CD4-positive, alpha-beta T cell treated with Interleukin-12 subunit alpha and Interleukin-12 subunit beta, for 1 hour (primary cell): ENCODE measurements around the gene ZNF443.
"Not testable (repeated sequence)": the region's sequence is repeated elsewhere in the genome, so short reads cannot be mapped to it uniquely, and the experiment has no call there.

ENCODE experiments used
- DNase-seq: peaks from one replicate; pipeline ENCODE4 v3.0.0-alpha.2; 2020

ZNF443 gene

DNA sequence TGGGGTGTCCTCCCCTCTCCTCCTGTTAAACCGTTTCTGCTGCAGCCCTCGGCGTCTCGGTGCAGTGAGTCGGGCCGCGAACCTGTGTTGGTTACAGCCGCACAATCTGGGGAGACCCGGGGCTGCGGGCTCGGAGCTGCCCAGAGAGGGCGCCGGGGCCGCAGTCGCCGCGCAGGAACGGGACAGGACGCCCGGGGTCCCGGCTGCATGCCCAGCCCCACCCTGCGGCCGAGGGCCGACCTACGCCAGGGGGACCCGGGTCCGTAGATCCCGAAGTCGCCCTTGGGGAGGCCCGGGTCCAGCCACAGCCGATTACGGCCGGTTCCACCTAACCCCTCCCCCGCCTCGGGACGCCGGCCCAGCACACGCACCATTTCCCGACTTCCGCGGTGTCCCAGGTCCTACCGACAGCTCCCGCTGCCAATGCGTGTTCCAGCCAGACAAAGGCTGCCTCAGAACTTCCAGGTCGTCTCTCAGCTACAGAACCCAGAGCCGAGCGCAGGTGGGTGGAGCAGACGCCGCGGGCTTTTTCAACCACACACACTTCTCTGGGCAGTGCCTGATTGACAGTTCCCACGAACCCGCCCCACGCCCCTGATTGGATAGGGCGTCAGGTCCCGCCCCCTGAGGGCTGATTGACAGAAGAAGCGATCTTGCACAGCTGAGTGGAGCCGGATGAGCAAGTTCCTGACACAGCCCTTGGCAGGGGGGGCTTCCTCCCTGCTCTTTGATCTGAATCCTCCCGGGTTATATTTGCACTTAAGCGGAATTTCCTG, at the start of gene ZNF443:
Gene ZNF443, minus strand, starts transcription at position 481 of the 776 bp plus-strand sequence. Its CDS starts 107 bp downstream, at position 374.
- peak; percentile 98 for DNase-seq

DNA sequence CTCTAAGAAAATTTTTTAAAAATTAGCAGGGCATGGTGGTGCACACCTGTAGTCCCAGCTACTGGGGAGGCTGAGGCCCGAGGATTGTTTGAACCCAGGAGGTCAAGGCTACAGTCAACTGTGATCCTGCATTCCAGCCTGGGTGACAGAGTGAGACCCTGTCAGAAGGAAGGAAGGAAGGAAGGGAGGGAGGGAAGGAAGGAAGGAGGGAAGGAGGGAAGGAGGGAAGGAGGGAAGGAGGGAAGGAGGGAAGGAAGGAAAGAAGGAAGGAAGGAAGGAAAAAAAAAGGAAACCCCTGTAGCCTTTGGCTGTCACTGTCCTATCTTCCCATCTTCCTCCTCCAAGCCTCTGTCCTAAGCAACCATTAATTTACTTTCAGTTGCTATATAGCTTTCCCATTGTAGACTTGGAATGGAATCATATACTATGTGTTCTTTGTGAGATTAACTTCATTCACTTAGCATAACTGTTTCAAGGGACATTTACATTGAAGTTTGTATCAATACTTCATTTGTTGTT, 45.5 kb upstream of the ZNF443 start:
- DNase-seq: not testable (repeated sequence)

DNA sequence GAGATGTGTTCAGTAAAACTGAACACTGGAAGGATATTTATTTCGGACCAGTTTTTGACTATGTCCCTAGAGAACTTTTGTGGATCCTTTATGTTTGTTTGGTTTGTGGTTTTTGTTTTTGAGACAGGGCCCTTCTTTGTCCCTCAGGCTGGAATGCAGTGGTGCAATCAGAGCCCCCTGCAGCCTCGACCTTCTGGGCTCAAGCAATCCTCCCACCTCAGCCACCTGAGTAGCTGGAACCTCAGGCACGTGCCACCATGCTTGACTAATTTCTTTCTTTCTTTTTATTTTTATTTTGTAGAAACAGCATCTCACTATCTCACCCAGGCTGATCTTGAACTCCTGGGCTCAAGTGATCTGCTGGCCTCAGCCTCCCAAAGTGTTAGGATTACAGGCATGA, 44.8 kb upstream of the ZNF443 start:
- DNase-seq: no peak

DNA sequence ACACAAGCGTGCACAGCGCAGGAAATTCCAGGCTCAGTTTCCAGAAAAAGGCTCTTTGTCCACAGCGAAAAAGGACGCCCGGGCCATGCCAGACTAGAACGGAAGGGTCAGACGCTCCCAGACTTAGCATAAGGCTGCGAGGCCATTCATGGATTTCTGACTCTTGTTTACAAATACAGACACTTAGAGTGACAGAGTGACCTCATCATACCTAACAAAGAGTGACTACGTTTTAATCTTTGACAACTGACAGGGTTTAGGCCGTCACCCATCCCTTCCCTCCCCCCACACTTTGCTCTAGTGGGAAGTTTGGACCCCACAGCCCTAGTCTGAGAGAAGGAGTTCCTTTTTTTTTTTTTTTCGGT, 44.2 kb upstream of the ZNF443 start:
- no peak for DNase-seq

DNA sequence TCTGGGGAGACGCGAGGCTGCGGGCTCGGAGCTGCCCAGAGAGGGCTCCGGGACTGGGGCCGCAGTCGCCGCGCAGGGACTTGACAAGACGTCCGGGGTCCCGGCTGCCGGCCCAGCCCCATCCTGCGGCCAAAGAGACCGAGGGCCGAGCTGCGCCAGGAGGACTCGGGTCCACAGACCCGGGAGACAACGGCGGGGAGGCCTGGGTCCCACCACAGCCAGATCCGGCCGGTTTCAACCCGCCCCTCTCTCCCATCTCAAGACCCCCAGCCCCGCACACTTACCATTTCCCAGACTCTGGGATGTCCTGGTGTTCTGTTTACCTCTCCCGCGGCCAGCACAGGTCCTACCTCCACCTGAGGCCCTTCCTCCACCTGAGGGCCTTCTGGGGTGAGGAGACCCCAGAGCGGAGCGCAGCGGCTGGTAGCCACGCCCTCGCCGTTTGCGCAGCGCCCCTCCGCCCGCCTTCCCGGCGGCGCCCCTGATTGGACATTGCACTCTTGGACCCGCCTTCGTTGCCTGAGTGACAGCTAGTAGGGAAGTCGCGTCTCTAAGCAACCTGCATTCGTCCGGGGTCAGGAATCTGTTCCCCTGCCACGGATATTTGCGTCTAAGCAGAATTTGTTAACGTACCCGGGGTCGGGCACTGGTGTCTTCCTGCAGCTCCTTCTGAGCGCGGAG, 43.7 kb upstream of the ZNF443 start, which contains the start of gene ZNF709:
Gene ZNF709, minus strand, starts transcription at position 446 of the 681 bp plus-strand sequence. Its CDS starts 159 bp downstream, at position 287.
- DNase-seq: peak; percentile 92

DNA sequence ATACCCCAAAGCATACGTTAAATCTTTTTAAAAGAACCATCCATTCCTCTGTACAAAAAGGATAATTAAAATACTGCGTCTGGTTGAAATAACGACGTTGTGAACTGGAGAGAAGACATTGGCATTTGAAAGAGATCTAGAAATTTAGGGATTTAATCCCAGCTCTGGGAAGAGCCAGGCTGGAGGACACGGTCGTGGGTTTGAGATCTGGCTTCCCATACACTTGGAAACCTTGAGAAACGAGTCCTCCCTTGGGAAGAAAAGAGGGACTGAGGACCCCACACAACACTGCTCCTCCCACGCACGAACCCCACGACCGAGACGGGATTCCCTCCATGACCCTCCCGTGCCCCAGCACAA, 43.2 kb upstream of the ZNF443 start:
- no peak for DNase-seq

DNA sequence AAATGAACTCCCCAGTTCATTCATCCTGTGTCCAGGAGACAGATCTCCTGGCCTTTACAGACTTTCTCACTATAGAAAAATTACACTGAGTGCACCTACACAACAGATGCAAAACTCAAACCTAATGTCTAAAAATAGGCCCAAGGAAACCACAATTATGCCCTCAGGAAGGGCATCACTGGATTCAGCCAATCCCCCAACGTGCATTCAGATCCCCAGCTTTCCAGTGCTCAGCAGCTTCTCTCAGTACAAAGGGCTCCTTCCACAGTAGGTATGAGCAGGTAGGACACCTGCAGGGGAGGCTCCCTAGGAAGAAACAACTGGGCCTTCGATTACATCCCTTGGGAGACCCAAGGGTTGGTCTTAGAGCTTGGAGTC, 41.7 kb upstream of the ZNF443 start:
- DNase-seq: no peak

DNA sequence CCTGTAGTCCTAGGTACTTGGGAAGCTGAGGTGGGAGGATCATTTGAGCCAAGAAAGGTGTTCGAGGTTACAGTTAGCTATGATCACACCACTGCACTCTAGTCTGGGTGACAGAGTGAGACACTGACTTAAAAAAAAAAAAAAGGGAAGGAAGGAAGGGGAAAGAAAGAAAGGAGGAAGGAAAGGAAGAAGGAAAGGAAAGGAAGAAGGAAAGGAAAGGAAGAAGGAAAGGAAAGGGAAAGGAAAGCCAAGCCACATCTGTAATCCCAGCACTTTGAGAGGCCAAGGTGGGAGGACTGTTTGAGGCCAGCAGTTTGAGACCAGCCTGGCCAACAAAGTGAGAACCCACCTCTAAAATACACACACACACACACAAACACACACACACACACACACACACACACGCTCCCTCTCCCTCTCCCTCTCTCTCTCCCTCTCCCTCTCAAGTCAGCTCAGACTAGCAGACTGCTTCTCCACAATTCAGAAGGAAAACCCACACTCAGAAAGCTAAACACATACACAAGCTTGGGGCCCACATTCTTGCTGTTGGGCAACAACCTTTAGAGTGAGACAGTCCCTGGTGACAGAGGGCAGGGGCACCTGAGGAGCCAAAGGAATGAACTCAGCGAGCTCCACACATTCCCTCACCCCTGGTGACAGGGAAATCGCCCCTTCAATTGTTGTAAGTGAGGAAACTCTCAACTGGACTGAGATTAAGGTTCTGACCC, 41.1 kb upstream of the ZNF443 start:
- DNase-seq: no peak

DNA sequence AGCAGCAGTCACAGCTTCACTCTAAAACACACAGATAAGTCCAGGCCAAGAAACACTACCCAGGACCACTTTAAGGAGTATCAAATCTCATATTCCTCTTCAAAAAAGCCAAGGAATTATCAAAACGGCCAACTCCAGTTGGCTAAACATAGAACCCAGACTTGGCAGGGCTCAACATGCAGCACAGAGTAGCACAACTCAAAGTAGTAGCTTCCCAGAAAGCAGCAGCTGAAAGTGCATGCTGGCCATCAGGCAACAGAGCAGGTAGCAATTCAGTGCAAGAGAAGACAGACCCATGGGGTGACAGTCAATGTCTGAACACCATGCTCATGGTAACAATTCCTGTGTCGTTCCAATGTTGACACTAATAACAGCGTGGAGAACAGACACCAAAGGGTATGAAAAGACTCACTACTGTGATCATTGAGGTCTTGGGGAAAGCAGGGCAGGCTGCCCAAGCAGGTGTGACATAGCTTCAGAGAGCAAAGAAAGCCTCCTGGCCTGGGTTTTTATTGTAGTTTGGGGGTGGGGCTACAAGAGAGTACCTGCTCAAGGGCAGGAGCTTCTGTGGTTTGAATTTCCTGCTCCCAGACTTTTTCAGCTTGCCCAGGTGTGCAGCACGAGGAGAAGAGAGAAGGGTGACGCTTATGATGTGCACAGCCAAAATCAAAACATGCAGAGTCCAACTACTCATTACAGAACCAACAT, 37.6 kb upstream of the ZNF443 start:
- DNase-seq: no peak

DNA sequence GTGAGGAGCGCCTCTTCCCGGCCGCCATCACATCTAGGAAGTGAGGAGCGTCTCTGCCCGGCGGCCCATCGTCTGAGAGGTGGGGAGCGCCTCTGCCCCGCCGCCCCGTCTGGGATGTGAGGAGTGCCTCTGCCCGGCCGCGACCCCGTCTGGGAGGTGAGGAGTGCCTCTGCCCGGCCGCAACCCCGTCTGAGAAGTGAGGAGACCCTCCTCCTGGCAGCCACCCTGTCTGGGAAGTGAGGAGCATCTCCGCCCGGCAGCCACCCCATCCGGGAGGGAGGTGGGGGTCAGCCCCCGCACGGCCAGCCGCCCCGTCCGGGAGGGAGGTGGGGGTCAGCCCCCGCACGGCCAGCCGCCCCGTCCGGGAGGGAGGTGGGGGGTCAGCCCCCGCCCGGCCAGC, 26.8 kb upstream of the ZNF443 start:
- DNase-seq: not testable (repeated sequence)

DNA sequence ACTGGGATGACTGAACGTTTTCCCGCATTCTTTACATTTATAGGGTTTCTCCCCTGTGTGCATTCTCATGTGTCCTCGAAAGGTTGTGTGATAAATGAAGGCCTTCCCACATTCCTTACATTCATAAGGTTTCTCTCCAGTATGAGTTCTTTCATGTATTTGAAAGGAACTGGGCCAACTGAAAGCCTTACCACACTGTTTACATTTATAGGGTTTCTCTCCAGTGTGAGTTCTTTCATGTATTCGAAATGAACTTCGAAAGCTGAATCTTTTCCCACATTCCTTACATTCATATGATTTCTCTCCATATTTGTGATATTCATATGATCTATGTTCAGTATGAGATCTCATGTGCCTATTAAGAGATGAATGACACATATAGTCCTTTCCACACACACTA, 24.4 kb upstream of the ZNF443 start:
- DNase-seq: no peak

DNA sequence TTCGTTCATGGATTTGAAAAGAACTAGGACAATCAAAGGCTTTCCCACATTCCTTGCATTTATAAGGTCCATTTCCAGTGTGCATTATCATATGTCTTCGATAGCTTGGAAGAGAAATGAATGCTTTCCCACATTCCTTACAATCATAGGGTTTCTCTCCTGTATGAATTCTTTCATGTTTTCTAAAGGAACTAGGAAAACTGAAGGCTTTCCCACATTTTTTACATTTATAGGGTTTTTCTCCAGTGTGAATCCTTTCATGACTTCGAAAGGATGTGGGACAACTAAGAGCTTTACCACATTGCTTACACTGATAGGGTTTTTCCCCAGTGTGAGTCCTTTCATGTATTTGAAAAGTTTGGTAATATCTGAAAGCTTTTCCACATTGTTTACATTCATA, 23.9 kb upstream of the ZNF443 start:
- DNase-seq: no peak

DNA sequence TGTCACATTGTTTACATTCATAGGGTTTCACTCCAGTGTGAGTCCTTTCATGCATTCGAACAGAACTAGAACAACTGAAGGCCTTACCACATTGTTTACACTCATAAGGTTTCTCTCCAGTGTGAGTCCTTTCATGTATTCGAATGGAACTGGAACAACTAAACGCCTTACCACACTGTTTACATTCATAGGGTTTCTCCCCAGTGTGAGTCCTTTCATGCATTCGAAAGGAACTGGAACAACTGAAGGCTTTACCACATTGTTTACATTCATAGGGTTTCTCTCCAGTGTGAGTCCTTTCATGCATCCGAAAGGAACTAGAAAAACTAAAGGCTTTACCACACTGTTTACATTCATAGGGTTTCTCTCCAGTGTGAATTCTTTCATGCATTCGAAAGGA, 23.3 kb upstream of the ZNF443 start:
- not testable (repeated sequence) for DNase-seq

DNA sequence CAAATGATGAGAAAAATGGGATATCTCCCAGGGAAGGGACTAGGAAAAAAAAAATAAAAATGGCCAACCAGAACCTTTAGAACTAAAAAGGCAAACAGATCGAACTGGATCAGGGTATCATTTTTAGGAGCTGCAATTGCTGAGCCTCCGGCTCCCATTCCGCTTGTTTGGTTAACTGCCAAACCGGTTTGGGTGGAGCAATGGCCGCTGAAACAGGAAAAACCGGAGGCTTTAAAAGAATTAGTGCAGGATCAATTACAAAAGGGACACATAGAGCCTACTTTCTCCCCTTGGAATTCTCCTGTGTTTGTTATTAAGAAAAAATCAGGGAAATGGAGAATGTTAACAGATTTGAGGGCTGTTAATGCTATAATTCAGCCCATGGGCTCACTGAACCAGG, 12.7 kb upstream of the ZNF443 start:
- no peak for DNase-seq

DNA sequence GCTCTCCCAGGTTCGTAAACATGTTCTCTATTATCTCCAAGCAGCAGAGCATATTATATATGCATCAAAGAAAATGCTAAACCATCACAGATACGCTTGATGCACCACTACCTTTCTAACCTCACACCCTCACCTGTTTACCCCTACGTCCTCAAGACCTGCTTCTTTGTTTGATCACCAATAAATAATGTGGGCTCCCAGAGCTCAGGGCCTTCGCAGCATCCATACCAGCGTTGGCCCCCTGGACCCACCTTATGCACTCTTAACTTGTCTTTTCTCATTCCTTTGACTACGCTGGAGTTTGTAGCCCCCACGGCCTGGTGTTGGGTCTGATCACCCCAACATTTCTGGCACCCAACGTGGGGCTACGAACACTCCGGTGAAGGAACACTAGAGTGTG, 10.0 kb upstream of the ZNF443 start:
- DNase-seq: no peak

DNA sequence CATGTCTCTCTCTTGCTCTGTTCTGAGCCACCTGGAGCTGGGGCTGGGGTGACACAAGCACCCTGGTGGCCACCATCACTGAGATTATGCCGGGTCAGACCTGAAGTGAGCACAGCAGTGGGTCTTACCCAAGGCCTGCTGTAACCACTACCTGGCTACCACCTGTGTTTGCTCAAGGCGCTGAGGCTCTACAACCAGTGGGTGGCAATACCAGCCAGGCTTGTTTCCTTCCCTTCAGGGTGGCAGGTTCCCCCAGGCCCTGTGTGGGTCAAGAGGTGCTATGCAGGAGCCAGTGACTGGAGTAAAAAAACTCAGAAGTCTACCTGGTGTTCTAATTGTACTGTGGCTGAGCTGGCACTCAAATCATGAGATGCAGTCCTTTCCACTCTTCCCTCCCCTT, 8.0 kb upstream of the ZNF443 start:
- DNase-seq: no peak

DNA sequence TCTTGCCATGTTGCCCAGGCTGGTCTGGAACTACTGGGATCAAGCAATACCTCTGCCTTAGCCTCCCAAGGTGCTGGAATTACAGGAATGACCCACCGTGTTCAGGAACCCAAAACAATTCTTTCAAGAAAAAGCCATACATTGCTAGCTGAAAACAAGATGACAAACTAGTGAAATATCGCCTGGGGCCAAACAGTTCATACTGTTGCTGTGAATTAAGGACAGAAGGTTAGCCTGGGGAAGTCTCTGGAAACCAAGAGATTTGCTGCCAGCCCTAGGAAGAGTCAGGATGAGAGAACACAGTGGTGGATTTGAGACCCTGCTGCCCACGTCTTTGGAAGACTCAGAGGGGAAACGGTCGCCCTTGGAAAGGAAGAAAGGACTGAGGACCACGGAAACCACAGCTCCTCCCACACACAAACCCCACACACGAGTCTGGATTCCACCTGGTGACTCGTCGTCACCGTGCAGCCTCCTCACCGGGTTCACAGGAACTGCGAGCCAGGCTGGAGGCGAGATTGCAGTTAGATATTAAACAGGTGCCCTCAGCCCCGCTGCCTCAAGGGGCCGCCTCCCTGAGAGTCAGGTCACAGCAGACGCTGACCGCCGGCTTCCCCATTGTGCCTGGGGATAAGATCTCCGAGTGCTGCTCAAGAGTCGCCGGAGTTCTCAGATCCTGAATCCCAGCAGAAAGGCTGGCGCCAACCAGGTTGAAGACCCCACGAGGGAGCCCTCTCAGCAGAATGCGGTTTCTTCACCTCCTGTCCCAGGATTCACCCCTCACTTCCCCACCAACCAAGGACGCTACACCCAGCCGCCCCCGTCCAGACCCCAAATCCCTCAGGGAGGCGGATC, 908 bp downstream of the ZNF443 start:
- peak; percentile 42 for DNase-seq

DNA sequence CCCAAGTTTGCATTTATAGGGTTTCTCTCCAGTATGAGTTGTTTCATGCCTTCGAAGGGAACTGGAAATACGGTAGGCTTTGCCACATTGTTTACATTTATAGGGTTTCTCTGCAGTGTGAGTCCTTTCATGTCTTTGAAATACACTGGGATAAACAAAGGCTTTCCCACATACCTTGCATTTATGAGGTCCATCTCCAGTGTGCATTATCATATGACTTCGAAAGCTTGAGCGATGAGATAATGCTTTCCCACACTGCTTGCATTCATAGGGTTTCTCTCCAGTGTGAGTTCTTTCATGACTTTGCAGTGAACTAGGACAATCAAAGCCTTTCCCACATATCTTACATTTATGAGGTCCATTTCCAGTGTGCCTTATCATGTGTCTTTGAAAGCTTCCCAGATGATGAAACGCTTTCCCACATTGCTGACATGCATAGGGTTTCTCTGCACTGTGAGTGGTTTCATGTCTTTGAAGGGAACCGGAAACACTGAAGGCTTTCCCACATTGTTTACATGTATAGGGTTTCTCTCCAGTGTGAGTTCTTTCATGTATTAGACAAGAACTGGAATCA, 10.0 kb downstream of the ZNF443 start:
- not testable (repeated sequence) for DNase-seq

DNA sequence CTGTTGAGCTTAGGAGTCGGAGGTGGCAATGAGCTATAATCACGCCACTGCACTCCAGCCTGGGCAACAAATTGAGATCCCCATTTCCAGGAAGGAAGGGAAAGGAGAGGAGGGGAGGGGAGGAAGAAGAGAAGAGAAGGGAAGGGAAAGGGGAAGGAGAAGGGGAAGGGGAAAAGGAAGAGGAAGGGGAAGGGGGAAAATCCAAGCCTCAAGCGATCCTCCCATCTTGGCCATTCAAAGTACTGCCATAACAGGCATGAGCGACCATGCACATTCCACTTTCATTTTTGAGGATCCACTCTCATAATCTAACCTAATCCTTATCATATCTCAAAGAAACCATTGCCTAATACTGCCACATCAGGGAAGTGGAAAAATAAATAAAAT, 14.9 kb downstream of the ZNF443 start:
- no peak for DNase-seq

DNA sequence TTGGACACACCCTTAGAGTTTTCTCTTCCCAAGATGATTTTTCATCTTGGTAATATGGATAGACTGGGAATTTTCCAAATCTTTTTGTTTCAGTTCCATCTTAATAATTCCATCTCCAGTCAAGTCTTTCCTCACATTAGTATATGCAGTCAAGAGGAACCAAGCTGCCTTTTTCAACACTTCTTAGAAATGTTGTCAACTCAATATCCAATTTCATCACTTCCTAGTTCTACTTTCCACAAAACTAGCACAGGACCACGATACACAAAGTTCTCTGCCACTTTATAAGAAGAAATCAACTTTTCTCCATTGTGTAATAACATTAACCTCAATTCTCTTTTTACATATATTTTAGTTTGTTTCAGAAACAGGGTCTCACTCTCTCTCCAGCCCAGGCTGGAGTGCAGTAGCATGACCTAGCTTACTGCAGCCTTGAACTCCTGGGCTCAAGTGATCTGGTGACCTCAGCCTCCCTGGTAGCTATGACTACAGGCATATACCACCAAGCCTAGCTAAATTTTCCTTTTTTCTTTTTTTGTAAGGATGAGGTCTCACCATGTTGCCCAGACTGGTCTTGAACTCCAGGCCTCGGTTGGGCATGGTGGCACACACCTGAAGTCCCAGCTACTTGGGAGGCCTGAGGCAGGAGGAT, 15.5 kb downstream of the ZNF443 start:
- no peak for DNase-seq

DNA sequence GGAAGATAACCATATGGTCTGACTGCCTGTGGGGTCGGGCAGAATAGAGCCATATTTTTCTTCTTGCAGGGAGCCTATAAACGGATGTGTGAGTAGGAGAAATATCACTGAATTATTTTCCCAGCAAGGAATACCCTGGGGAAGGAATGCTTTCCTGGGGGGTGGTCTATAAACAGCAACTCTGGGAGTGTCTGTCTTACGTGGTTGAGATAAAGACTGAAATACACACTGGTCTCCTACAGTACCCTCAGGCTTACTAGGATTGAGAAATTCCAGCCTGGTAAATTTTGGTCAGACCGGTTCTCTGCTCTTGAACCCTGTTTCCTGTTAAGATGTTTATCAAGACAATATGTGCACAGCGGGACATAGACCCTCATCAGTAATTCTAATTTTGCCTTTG, 23.5 kb downstream of the ZNF443 start:
- DNase-seq: not testable (repeated sequence)
